Measurements from ENCODE around the gene COMMD9. TPM values are rescaled to one million over a fixed set of nuclear protein-coding genes. Genes with fewer than 3 reads are reported as not detected.
A peak's percentile ranks its signal among the peaks of the same experiment; 100 is the strongest.

COMMD9 gene
- total RNA-seq, 1 donor from 2014 or later: 35.8 TPM

GRCh38 chr11:36304351-36304750 is 15.1 kb upstream of the COMMD9 start:
- ATAC-seq: no peak
- DNase-seq (ENCODE audit: low spot score): no peak
- intact Hi-C loops (cut with DNase I): loop anchor here (10.0 kb wide), 1 partner anchor 1160 kb away; no protein-coding TSS in a partner anchor

DNA sequence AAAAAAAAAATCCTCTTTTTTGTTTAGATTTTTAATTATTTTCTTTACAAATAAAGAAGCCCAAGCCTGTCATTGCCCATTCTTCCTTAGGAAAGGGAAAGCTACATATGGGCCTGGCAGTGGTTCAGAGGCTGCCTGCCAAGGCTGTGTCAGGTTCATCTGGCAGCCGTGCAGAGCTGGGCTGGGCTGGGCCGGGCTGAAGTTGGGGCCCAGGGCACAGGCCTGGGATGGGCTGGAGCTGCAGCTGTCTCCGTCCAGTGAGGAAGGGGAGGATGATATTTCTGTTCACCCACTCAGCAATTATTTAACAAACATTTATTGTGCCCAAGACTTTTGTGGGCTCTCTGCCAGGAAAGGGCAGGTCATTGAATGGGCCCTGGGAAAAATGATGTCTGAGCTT is 11.4 kb upstream of the COMMD9 start:
- intact Hi-C loops (cut with DNase I): loop anchor here (10.0 kb wide), 1 partner anchor 1156 kb away; no protein-coding TSS in a partner anchor

DNA sequence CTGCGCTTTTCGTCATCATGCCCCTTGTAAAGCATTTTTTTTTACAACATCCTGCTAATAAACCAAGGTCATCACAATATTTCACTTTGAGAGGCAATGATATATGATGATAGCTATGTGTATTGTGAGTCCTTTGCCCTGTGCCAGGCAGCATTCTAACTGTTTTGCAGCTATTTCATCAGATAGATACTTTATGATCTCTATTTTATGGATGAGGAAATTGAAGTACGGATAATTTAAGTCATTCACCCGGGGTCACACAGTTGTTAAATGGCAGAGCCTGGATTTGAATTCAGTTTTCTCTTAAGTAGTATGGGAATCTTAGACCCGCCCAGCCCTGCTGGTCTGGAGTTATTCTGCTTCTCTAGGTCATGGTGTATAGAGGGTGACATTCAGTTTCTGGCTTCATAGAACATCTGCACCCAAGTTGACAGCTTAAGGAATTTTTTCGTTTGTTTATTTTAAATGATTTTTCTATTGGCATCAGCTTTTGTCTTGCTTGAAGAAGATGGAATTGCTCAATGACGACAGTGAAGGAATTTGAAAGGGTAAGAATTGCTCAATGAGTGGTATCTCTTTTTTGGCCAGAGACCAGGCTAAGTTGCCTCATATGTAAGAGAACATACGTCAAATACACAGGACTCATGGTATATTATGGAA is 7.8 kb upstream of the COMMD9 start:
- peak; percentile 23 for ATAC-seq
- no peak for DNase-seq (ENCODE audit: low spot score)
- intact Hi-C loops (cut with DNase I): loop anchor here (10.0 kb wide), 1 partner anchor 208 kb away; no protein-coding TSS in a partner anchor

More for the DNA sequence above, 11.4 kb upstream of the COMMD9 start:
- peak; percentile 67 for DNase-seq (ENCODE audit: low spot score)
- peak; percentile 75 for ATAC-seq

DNA sequence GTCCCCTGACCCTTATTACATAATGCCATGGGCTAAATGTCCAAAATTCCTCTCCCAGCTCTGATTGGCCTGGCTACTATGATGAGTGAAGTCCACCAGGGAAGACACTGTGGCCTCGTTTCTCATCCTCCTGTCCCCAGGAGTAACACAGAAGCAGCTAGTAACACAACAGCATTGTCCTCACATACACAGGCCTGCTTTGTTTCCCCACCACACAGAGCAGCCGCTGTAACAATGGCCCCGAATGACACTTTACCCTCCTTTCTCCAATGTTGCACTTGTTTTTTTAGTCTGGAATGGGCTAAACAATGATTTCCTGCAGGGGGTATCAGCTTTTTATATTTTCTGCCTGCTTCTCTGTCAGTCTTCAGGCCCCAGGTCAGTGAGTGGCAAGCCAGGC is 6.7 kb upstream of the COMMD9 start, which contains the start of gene PRR5L:
PRR5L (plus strand) TSS at position 363 of the 400 bp plus-strand sequence. CDS start 104,834 bp downstream, outside the sequence.
- no peak for DNase-seq (ENCODE audit: low spot score)
- ATAC-seq: peak; percentile 14
- intact Hi-C loops (cut with DNase I): loop anchor here (10.0 kb wide), 1 partner anchor 209 kb away; no protein-coding TSS in a partner anchor

- intact Hi-C loops (cut with DNase I): loop anchor here (10.0 kb wide), 1 partner anchor 212 kb away; no protein-coding TSS in a partner anchor
- DNase-seq (ENCODE audit: low spot score) (no peak), ATAC-seq (no peak)
Measured at GRCh38 chr11:36292311-36292722, 3.1 kb upstream of the COMMD9 start.

DNA sequence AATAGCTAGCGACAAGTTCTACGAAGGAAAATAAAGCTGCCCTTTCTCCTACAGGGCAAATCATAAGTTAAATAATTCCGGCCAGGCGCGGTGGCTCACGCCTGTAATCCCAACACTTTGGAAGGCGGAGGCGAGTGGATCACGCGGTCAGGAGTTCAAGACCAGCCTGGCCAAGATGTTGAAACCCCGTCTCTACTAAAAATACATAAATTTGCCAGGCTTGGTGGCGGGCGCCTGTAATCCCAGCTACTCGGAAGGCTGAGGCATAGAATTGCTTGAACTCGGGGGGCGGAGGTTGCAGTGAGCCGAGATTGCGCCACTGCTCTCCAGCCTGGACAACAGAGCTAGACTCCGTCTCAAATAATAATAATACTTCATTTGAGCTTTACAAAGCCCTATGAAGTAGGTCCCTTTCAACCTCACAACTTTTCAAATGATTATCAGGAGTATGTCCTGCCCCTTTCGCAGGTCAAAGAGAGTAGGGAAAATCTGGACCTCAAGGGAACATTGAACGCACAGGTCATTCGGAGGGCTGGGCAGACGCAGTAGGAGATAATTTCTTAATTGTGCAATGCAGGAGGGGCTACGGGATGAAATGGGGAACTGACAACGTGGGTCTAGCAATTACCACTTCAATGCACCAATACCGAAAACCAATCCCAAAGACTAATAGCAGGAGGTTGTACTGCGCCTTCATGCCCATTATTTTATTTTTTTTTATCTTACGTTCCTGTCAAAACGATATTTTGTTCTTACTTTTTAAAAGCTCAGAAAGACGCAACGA is 590 bp downstream of the COMMD9 start:
- ATAC-seq (peak; percentile 41), DNase-seq (ENCODE audit: low spot score) (no peak)
- intact Hi-C loops (cut with DNase I): no loop called here

DNA sequence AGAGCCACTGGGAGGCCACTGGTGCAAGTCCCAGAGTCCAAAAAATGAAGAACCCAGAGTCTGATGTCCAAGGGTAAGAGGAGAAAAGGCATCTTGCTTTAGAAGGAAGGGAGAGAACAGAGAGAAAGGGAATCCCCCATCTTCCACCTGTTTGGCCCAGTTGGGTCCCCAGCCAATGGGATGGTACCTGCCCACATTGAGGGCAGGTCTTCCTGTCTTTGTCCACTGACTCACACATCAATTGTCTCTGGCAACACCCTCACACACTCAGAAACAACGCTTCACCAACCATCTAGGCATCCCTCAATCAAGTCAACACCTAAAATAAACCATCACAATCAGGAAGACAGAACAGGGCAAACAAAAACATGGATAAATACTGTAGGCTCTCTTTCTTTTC is 6.3 kb downstream of the COMMD9 start:
- intact Hi-C loops (cut with DNase I): no loop called here
- DNase-seq (ENCODE audit: low spot score): no peak
- ATAC-seq: no peak

DNA sequence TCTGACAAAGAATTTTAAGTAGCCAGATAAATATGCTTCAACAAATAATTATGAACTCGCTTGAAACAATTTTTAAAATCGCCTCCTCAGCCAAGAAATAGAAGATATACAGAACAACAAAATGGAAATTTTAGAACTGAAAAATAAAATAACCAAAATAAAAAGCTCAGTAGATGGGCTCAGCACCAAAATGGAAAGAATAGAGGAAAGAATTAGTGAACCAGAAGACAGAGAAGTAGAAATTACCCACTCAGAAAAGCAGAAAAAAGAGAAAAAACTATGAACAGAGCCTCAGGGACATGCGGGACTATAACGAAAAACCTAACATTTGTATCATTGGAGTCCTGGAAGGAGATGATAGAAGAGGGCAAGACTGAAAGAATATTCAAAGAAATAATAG is 7.4 kb downstream of the COMMD9 start:
- ATAC-seq: no peak

DNA sequence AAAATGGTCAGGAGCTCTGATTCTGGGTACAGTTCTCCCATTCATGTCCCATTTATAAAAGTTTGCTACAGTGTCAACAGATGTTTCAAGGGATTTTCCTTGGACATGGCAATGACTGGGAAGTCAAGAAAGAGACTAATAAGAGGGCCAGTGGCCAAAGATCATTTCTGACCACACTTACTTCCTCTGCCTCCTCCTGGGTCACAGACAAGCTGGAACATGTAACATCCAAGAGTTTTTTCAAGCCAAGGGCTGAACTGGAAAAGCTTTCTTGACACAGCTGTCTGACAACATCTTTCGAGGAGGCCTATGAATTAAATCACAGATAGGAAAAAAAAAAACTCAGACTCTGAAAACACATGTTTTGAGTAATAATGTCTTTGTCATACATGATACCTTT is 8.7 kb downstream of the COMMD9 start:
- ATAC-seq (no peak), DNase-seq (ENCODE audit: low spot score) (no peak)
- intact Hi-C loops (cut with DNase I): no loop called here

More for the DNA sequence above, 7.4 kb downstream of the COMMD9 start:
- DNase-seq (ENCODE audit: low spot score): no peak
- intact Hi-C loops (cut with DNase I): no loop called here

DNA sequence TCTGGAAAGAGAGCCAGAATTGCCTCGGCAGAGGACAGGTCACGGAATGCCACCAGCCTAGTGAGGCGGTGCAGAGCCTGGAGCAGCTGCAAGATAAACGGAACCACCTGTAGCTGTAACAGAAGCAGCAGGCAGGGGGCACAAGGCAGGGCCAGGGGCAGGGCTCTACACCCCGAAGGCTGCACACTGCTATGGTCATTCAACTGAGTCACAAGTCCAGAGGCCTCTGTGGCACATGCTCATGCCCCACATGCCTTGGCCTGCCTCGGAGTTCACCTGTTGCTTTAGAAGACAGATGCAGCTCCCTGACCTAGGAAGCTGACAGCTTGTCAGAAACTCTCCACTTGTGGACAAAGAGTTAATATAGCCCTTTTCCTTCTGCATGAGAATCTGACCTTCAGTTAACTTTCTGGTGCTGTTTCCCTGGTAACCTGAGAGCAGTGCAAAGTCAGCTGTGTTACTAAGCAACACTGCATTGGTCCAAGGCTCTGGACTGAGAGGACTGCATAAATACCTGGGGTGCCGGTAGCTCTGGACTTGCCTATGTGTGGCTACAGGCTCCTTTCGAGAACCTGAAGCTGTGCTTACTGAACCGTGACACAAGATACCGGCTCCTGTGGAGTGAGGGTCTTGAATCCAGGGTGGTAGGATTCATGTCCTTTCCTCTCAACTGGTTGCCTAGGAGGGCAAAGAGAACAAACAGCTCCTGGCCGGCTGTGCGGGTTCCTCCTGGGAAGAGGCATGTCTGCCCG is 10.5 kb downstream of the COMMD9 start:
- intact Hi-C loops (cut with DNase I): no loop called here
- no peak for ATAC-seq

GRCh38 chr11:36274414-36274813 is 14.8 kb downstream of the COMMD9 start:
- intact Hi-C loops (cut with DNase I): no loop called here
- no peak for DNase-seq (ENCODE audit: low spot score)
- no peak for ATAC-seq

More for the DNA sequence above, 10.5 kb downstream of the COMMD9 start:
- no peak for DNase-seq (ENCODE audit: low spot score)

DNA sequence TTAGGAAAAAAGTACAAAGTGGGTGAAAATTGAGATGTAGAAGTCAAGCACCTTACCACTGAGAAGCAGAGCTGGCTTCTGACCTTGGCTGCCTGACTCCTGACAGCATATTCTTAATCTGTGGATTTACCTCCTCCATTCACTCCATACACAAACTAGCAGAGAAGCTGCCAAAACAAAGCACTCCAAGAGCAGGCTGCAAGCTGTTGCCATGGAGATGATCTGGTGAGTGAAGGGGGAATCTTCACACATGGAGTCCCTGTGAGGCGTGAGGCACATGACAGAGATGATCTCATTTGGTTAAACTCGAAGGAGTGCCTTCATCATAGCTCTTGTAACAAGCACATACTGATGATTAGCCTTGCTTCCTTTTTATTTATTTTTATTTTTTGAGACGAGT is 16.1 kb downstream of the COMMD9 start:
- DNase-seq (ENCODE audit: low spot score) (no peak), ATAC-seq (no peak)
- intact Hi-C loops (cut with DNase I): no loop called here

DNA sequence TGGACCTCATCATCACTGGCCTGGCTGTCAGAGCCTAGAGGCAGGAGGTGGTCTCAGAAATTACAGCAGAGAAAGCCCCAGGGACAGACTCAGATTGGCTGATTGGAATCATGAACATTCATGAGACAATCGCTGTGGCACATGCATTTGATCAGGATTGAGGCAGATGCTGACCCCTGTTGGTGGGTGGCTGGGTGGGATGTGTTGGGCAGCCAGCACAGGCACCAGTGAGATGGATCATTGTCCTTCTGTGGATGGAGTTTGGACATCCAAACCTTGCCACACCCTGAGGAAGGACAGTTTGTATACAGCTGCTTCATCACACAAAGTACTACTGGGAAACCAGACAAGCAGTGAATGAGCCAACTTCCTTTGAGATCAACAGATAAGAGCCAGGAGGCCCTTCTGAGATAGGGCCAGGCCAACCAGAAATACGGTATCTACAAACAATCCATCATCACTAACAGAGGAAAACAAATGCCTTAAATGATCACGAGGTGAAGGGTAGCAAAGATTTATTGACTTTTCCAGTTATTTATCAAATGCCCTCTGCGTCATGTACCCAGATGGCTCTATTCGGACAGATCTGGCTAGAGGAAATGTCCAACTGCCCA is 17.3 kb downstream of the COMMD9 start:
- ATAC-seq: no peak
- no peak for DNase-seq (ENCODE audit: low spot score)
- intact Hi-C loops (cut with DNase I): no loop called here

- DNase-seq (ENCODE audit: low spot score): no peak
- no peak for ATAC-seq
- intact Hi-C loops (cut with DNase I): no loop called here
Measured at GRCh38 chr11:36270701-36271100, 18.5 kb downstream of the COMMD9 start.

GRCh38 chr11:36268337-36268985 is 20.8 kb downstream of the COMMD9 start:
- intact Hi-C loops (cut with DNase I): loop anchor here (10.0 kb wide), 1 partner anchor 654 kb away; the partner anchor contains the start of gene FJX1
- DNase-seq (ENCODE audit: low spot score) (no peak), ATAC-seq (no peak)

DNA sequence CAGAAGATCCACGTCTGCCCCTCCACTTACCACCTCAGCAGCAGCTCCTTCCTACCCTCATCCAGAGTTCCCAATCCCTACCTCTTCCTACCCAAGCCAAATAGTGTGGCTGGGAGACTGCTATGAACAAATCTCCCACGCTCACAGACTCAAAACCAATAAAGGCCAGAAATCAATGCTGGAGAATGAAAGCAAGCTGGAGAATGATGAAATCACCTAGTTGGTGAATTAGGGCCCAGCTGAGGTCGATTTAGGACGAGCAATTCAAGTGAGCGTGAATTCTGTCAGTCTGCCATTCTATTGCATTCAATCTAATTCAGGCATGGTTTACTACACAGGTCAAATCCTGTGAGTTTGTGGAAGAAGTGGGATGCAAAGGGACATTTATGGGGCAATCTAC is 22.5 kb downstream of the COMMD9 start:
- DNase-seq (ENCODE audit: low spot score) (no peak), ATAC-seq (no peak)
- intact Hi-C loops (cut with DNase I): loop anchor here (10.0 kb wide), 1 partner anchor 652 kb away; the partner anchor contains the start of gene FJX1

GRCh38 chr11:36265793-36266628 is 23.2 kb downstream of the COMMD9 start:
- ATAC-seq (peak; percentile 72), DNase-seq (ENCODE audit: low spot score) (peak; percentile 75)
- intact Hi-C loops (cut with DNase I): loop anchor here (10.0 kb wide), 1 partner anchor 651 kb away; the partner anchor contains the start of gene FJX1

Data from sciatic nerve (tissue), 2 donors.